GM21360 (cell line): ENCODE measurements around the gene COL12A1.

Source experiments
- ATAC-seq: cut with Tn5 transposase; IDR thresholded peaks from one replicate; pipeline ENCODE4 v1.9.1; 2021; ENCODE audit warnings: mild to moderate bottlenecking, moderate library complexity; ENCODE audit not compliant: unreplicated experiment

COL12A1 gene

GRCh38 chr6:75145976-75146375, 59.9 kb downstream of the COL12A1 start:
- ATAC-seq: no peak

GRCh38 chr6:75145211-75145610, 60.6 kb downstream of the COL12A1 start:
- no peak for ATAC-seq

GRCh38 chr6:75144386-75144785, 61.5 kb downstream of the COL12A1 start:
- ATAC-seq: no peak

GRCh38 chr6:75143191-75143590, 62.7 kb downstream of the COL12A1 start:
- no peak for ATAC-seq

GRCh38 chr6:75142721-75143120, 63.1 kb downstream of the COL12A1 start:
- ATAC-seq: no peak

- ATAC-seq: no peak
These were observed 70.0 kb downstream of the COL12A1 start for GRCh38 chr6:75135876-75136275.

GRCh38 chr6:75135450-75135849, 70.4 kb downstream of the COL12A1 start:
- ATAC-seq: no peak

- ATAC-seq: no peak
These were observed 75.1 kb downstream of the COL12A1 start for GRCh38 chr6:75130784-75131183.

GRCh38 chr6:75128878-75129570, 76.8 kb downstream of the COL12A1 start:
- no peak for ATAC-seq

- ATAC-seq: no peak
These were observed 79.3 kb downstream of the COL12A1 start for GRCh38 chr6:75126518-75126917.

- ATAC-seq: no peak
These were observed 80.9 kb downstream of the COL12A1 start for GRCh38 chr6:75124983-75125382.

- no peak for ATAC-seq
These were observed 81.8 kb downstream of the COL12A1 start for GRCh38 chr6:75124085-75124484.

- no peak for ATAC-seq
These were observed 86.8 kb downstream of the COL12A1 start for GRCh38 chr6:75118925-75119515.

GRCh38 chr6:75117701-75118100, 88.2 kb downstream of the COL12A1 start:
- no peak for ATAC-seq

- no peak for ATAC-seq
These were observed 88.9 kb downstream of the COL12A1 start for GRCh38 chr6:75116946-75117345.

- no peak for ATAC-seq
These were observed 90.4 kb downstream of the COL12A1 start for GRCh38 chr6:75115481-75115880.

- ATAC-seq: no peak
These were observed 91.0 kb downstream of the COL12A1 start for GRCh38 chr6:75114806-75115205.

- ATAC-seq: no peak
These were observed 91.7 kb downstream of the COL12A1 start for GRCh38 chr6:75114195-75114594.

- no peak for ATAC-seq
These were observed 92.4 kb downstream of the COL12A1 start for GRCh38 chr6:75113446-75113845.

- no peak for ATAC-seq
These were observed 96.1 kb downstream of the COL12A1 start for GRCh38 chr6:75109765-75110164.

GRCh38 chr6:75109022-75109421, 96.8 kb downstream of the COL12A1 start:
- no peak for ATAC-seq

GRCh38 chr6:75108333-75108974, 97.4 kb downstream of the COL12A1 start:
- no peak for ATAC-seq
